SK-N-SH (cell line): ENCODE data around the gene TFIP11. TPM values are rescaled to one million over a fixed set of nuclear protein-coding genes. Genes with fewer than 3 reads are reported as not detected.

Source experiments
- CTCF ChIA-PET: fragments of 300-600, 350-600 bp; formaldehyde crosslinking; extraction: SDS; loops from one replicate; lab custom pipeline; 2021; lab: Yijun Ruan, JAX
- POLR2A ChIA-PET: fragments of 350-600 bp; sonication (Branson Sonifier 250); formaldehyde crosslinking; extraction: SDS; loops from one replicate; lab custom pipeline; 2020; ENCODE audit warnings: antibody characterized with exemption, inconsistent platforms; lab: Yijun Ruan, JAX
- DNase-seq: peaks from one replicate; pipeline ENCODE4 v3.0.0; 2012
- H2AFZ ChIP-seq: fragments of 200-600 bp; sonication (generic); 2 replicates; pipeline ENCODE4 v1.8.1; 2016; ENCODE audit warnings: antibody characterized with exemption, mild to moderate bottlenecking, low read depth
- H3F3A ChIP-seq: fragments of 200-600 bp; sonication (generic); replicated peaks from 2 replicates; pipeline ENCODE3; 2016; ENCODE audit warnings: antibody characterized with exemption, mild to moderate bottlenecking; ENCODE audit not compliant: insufficient read depth
- H3K27ac ChIP-seq, 2 experiments: fragments of 200-500 bp in 1 of 2; fragments of 200-600 bp in 1 of 2; sonication (Bioruptor generic) in 1 of 2; sonication (generic), shearing (Covaris generic) in 1 of 2; 2 replicates each; pipeline versions ENCODE4 v1.5.1 to v1.6.1; 2014 to 2016; ENCODE audit warnings: low read depth in 2 of 2, inconsistent platforms in 1 of 2, low read length in 1 of 2, mild to moderate bottlenecking in 1 of 2, mixed read lengths in 1 of 2
- H3K27me3 ChIP-seq: fragments of 200-600 bp; sonication (generic), shearing (Covaris generic); 2 replicates; pipeline ENCODE4 v1.6.1; 2016; ENCODE audit warnings: mixed run types; ENCODE audit not compliant: insufficient read depth
- H3K36me3 ChIP-seq, 2 experiments: fragments of 200-500 bp in 1 of 2; fragments of 200-600 bp in 1 of 2; sonication (Bioruptor generic) in 1 of 2; sonication (generic) in 1 of 2; replicated peaks in 1 of 2; 2 replicates each; pipeline versions ENCODE3 to v1.5.1; 2014 to 2016; ENCODE audit warnings: low read length in 1 of 2, mild to moderate bottlenecking in 1 of 2; ENCODE audit not compliant: insufficient read depth in 2 of 2, control insufficient read depth in 1 of 2
- H3K4me1 ChIP-seq, 2 experiments: fragments of 200-500 bp in 1 of 2; fragments of 200-600 bp in 1 of 2; sonication (Bioruptor generic) in 1 of 2; sonication (generic), shearing (Covaris generic) in 1 of 2; 2 replicates each; pipeline versions ENCODE4 v1.5.1 to v1.6.1; 2014 to 2016; ENCODE audit warnings: low read depth in 1 of 2, low read length in 1 of 2, mixed run types in 1 of 2; ENCODE audit not compliant: insufficient read depth in 2 of 2, control insufficient read depth in 1 of 2
- H3K4me2 ChIP-seq: fragments of 200-600 bp; sonication (generic), shearing (Covaris generic); 2 replicates; pipeline ENCODE4 v1.6.1; 2017; ENCODE audit warnings: mixed run types
- H3K4me3 ChIP-seq, 2 experiments: fragments of 200-500 bp in 1 of 2; fragments of 200-600 bp in 1 of 2; sonication (Bioruptor generic) in 1 of 2; sonication (generic), shearing (Covaris generic) in 1 of 2; 2 replicates each; pipeline versions ENCODE4 v1.5.1 to v1.8.1; 2014 to 2016; ENCODE audit warnings: low read depth in 2 of 2, inconsistent platforms in 1 of 2, low read length in 1 of 2, mild to moderate bottlenecking in 1 of 2, mixed read lengths in 1 of 2, moderate library complexity in 1 of 2
- H3K79me2 ChIP-seq: fragments of 200-600 bp; sonication (generic); 2 replicates; pipeline ENCODE4 v1.8.1; 2017; ENCODE audit warnings: mild to moderate bottlenecking; ENCODE audit not compliant: insufficient read depth
- H3K9ac ChIP-seq: fragments of 200-600 bp; sonication (generic); 2 replicates; pipeline ENCODE4 v1.6.1; 2017; ENCODE audit warnings: mixed run types
- H3K9me2 ChIP-seq: fragments of 200-600 bp; sonication (generic); 2 replicates; pipeline ENCODE4 v1.6.1; 2017; ENCODE audit warnings: mixed run types
- H3K9me3 ChIP-seq: fragments of 200-600 bp; sonication (generic); 2 replicates; pipeline ENCODE4 v1.6.1; 2017; ENCODE audit warnings: mixed run types, mild to moderate bottlenecking, moderate library complexity
- H4K20me1 ChIP-seq: fragments of 200-600 bp; sonication (generic); 2 replicates; pipeline ENCODE4 v1.6.1; 2017; ENCODE audit warnings: mild to moderate bottlenecking, mixed run types; ENCODE audit not compliant: insufficient read depth
- EP300 ChIP-seq, 2 experiments: IDR thresholded peaks; 2 replicates each; pipeline versions ENCODE4 v1.4.0 to v1.6.1; 2012; ENCODE audit warnings: borderline replicate concordance in 1 of 2, low read depth in 1 of 2, low read length in 1 of 2
- FOSL2 ChIP-seq: IDR thresholded peaks from 2 replicates; pipeline ENCODE4 v1.4.0; 2012; ENCODE audit warnings: low read depth, mild to moderate bottlenecking, moderate library complexity, borderline replicate concordance
- IRF3 ChIP-seq: fragments of 150-350 bp; IDR thresholded peaks from 2 replicates; pipeline ENCODE4 v1.6.1; 2016; ENCODE audit warnings: mild to moderate bottlenecking, low read depth, low read length
- JUND ChIP-seq: IDR thresholded peaks from 2 replicates; pipeline ENCODE4 v1.4.0; 2012
- MEF2A ChIP-seq: IDR thresholded peaks from 2 replicates; pipeline ENCODE4 v1.4.0; 2012; ENCODE audit warnings: low read depth, borderline replicate concordance
- NFIC ChIP-seq: IDR thresholded peaks from 2 replicates; pipeline ENCODE4 v1.4.0; 2012; ENCODE audit warnings: borderline replicate concordance
- NRF1 ChIP-seq: IDR thresholded peaks from 2 replicates; pipeline ENCODE4 v1.6.1; 2012; ENCODE audit warnings: low read depth, mild to moderate bottlenecking, low read length
- PBX3 ChIP-seq: IDR thresholded peaks from 2 replicates; pipeline ENCODE4; 2012
- POLR2AphosphoS5 ChIP-seq: IDR thresholded peaks from 2 replicates; pipeline ENCODE4 v1.6.1; 2012; ENCODE audit warnings: low read depth, low read length
- RAD21 ChIP-seq: IDR thresholded peaks from 2 replicates; pipeline ENCODE4 v1.6.1; 2012; ENCODE audit warnings: mild to moderate bottlenecking, low read length
- RFX5 ChIP-seq: IDR thresholded peaks from 2 replicates; pipeline ENCODE4 v1.6.1; 2012; ENCODE audit warnings: mild to moderate bottlenecking, improper control_type of control experiment, low read length
- RXRA ChIP-seq: IDR thresholded peaks from 2 replicates; pipeline ENCODE4 v1.4.0; 2012; ENCODE audit warnings: low read depth, mild to moderate bottlenecking, borderline replicate concordance
- SMC3 ChIP-seq: IDR thresholded peaks from 2 replicates; pipeline ENCODE4 v1.6.1; 2012; ENCODE audit warnings: low read depth, low read length, improper control_type of control experiment
- TCF12 ChIP-seq: IDR thresholded peaks from 2 replicates; pipeline ENCODE4 v1.4.0; 2012
- TEAD4 ChIP-seq: IDR thresholded peaks from 2 replicates; pipeline ENCODE4 v1.4.0; 2012; ENCODE audit warnings: mild to moderate bottlenecking, borderline replicate concordance; ENCODE audit not compliant: insufficient read depth
- USF1 ChIP-seq: IDR thresholded peaks from 2 replicates; pipeline ENCODE4 v1.4.0; 2012; ENCODE audit warnings: low read depth, borderline replicate concordance
- WGBS: methylation state at CpG from one replicate; pipeline ENCODE4 v1.1.6; 2017; ENCODE audit warnings: low lambda C conversion rate; 5-methylcytosine and 5-hydroxymethylcytosine counted together
- polyA plus RNA-seq, 3 experiments: library from polyadenylated mRNA; depleted of rRNA; stranded (reverse); fragments of >200 nt; gene quantifications; 2 replicates each; pipeline ENCODE4 v1.2.3, GENCODE V29; 2012
- TF ChIP-seq, protein P1 (sequence below): IDR thresholded peaks from 2 replicates; pipeline ENCODE4 v1.4.0; 2012; ENCODE audit warnings: low read depth

Gene TFIP11
- polyA plus RNA-seq, 1 of the 3 experiments (the other 2 are of a cell fraction) = 32.8 TPM

- no peak for TF ChIP-seq MEF2A
- TF ChIP-seq RAD21 = no peak
- TF ChIP-seq TEAD4 = no peak
- no peak for TF ChIP-seq POLR2AphosphoS5
- TF ChIP-seq USF1 = no peak
Measured at GRCh38 chr22:26551568-26551967, 39.3 kb upstream of the TFIP11 start (continued).

- Histone ChIP-seq H3K27me3 (no peaks in the 10 kb centered on the region), H3K9ac (peak overlapping the region; percentile 48; the same call in 1 of the 2 replicates), H3K4me2 (peak overlapping the region; percentile 43), H3K9me2 (no peaks in the 10 kb centered on the region), H3F3A (peaks cover 17% of the 10 kb centered on the region), H3K27ac (peak overlapping the region in 1 of 2 experiments; percentile 92; a peak in 2 of 4 replicates), H4K20me1 (no peaks in the 10 kb centered on the region), H3K79me2 (peaks cover 55% of the 10 kb centered on the region), H3K4me1 (peaks cover 0 to 25% of the 10 kb centered on the region in 2 experiments; a peak in 3 of 4 replicates), H3K9me3 (no peaks in the 10 kb centered on the region), H3K4me3 (no peak overlapping the region; a peak in 1 of 4 replicates), H3K36me3 (no peaks in the 10 kb centered on the region), H2AFZ (peak overlapping the region; percentile 66; the same call in 1 of the 2 replicates)
- TF ChIP-seq IRF3 (no peak), NRF1 (no peak), POLR2AphosphoS5 (no peak), SMC3 (no peak), TEAD4 (0 out of 2 replicates have a peak, but pooled peaks have one; percentile 46), TCF12 (peak; percentile 67), USF1 (peak; percentile 78), PBX3 (peak; percentile 11; the same call in 1 of the 2 replicates), JUND (peak; percentile 30; the same call in 1 of the 2 replicates), RXRA (peak; percentile 52; the same call in 1 of the 2 replicates), FOSL2 (peak; percentile 6; the same call in 1 of the 2 replicates), NFIC (peak; percentile 75), RFX5 (no peak), EP300 (IDR thresholded peaks at IDR 0.05; ENCODE audit: borderline replicate concordance in 1 of 2, low read depth in 1 of 2, low read length in 1 of 2) (peak in 1 of 2 experiments; percentile 48; a peak in 1 of 4 replicates)
- TF ChIP-seq, protein P1, sequence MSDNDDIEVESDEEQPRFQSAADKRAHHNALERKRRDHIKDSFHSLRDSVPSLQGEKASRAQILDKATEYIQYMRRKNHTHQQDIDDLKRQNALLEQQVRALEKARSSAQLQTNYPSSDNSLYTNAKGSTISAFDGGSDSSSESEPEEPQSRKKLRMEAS = peak; percentile 70
- 47% methylated on average over 7 of the region's 8 CpGs for WGBS
- no peak for DNase-seq
- ChIA-PET POLR2A (no interaction called here), CTCF (interaction anchor here (0.9 kb wide), 1 partner anchor 183 kb away, joined by 3 read pairs; no protein-coding TSS in a partner anchor)
Measured at GRCh38 chr22:26550498-26551033, 38.3 kb upstream of the TFIP11 start.
